Lung microvascular endothelial cell (primary cell): ENCODE results near the gene CADM1. TPM values are rescaled to one million over a fixed set of nuclear protein-coding genes. Genes with fewer than 3 reads are reported as not detected.
"Not testable (repeated sequence)": the region's sequence is repeated elsewhere in the genome, so short reads cannot be mapped to it uniquely, and the experiment has no call there.

ENCODE experiments used
- DNase-seq, 2 donors: peaks; one replicate each; pipeline versions ENCODE4 v3.0.0 to v3.0.0-alpha.2; 2010; ENCODE audit warnings: low read depth in 2 of 2
- total RNA-seq: library from RNA; depleted of rRNA; stranded (reverse); fragments of >200 nt; gene quantifications from 2 replicates; pipeline ENCODE4 v1.2.1, GENCODE V29; 2014

CADM1 gene
- total RNA-seq, 1 donor from 2014 or later, result 0.40 TPM

DNA sequence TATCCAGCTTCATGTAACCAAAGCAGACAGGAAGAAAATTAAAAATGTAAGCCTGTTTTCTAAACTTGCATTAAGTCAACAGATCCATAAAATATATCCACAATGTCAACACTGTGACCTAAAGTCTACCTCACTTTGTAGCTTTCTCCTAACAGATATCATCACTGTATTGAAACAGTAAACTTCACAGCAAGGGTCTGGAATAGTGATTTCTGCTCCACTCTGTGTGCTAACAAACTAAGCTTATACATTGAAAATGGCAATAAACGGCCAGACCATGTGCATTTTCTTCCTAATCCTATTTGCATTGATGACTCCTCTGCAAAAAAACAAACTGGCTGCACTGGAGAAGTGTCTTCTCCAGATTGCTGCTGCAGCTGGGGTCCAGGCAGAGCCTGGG lies 26.8 kb downstream of the CADM1 start:
- DNase-seq, result no peak

DNA sequence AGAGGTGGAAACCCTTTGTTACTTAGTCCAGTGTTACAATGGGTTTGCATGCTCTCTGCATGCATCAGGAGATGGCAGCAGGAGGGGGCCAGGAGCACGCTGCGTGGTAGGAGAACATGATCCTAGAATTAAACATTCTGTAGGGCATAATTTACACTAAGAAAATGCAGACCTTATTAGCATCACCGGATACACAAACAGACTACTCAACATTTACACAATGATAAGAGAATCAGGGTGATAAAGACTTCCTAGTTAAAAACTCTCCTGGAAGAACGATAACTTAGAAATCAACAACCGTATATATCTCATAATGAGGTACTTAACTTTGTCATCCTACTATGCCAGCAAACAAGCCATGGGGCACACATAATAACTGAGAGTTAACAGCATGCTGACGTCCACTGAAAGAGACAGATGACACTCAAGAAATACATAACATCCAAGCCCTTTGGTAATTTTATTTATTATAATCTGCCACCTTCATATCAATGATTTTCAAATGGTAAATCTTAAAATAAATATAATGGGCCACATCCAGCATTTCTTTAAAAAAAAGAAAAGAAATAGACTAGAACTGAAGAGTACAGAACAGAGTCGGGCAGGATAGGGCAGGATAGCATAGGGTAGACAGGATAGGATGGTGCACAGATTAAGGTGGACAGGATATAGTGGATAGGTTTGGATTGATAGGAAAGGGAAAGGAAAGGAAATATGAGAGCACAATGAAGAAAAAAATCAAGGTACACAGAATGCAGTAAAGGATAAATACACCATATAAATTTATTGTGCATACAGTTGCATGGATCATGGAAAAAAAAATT lies 27.5 kb downstream of the CADM1 start:
- no peak for DNase-seq

GRCh38 chr11:115475564-115475963 lies 28.7 kb downstream of the CADM1 start:
- DNase-seq, result no peak

GRCh38 chr11:115474306-115474705 lies 29.9 kb downstream of the CADM1 start:
- DNase-seq, result not testable (repeated sequence)

DNA sequence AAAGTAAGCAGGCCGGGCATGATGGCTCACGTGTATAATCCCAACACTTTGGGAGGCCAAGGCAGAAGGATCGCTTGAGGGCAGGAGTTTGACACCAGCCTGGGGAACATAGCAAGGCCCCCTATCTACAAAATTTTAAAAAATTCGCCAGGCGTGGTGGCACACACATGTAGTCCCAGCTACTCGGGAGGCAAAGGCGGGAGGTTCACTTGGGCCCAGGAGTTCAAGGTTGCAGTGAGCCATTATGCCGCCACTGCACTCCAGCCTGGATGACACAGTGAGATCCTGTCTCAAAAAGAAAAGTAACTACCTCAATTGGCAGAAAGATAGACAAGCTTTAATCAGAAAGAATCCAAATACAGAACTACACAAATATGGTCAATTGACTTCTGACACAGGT lies 31.0 kb downstream of the CADM1 start:
- no peak for DNase-seq

- DNase-seq, result no peak
These were observed 32.8 kb downstream of the CADM1 start for GRCh38 chr11:115471367-115471766.

DNA sequence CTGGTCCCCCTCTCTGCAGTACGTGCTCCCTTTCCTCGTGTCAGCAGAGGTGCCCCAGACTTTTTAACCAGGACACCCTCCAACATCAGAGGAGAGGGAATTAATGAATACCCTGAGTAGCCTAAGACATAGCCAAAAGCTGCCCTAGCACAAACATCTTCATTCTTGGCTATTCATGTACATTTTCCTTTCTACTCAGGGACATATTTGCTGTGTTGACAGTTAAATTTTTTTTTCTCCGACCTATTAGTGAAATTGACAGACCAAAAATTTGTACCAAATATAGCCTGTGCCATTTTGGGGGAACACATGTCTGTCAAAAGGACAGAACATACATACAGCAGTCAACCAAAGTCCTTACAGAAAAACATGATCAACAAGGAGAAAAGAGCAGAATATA lies 33.3 kb downstream of the CADM1 start:
- DNase-seq, result no peak

DNA sequence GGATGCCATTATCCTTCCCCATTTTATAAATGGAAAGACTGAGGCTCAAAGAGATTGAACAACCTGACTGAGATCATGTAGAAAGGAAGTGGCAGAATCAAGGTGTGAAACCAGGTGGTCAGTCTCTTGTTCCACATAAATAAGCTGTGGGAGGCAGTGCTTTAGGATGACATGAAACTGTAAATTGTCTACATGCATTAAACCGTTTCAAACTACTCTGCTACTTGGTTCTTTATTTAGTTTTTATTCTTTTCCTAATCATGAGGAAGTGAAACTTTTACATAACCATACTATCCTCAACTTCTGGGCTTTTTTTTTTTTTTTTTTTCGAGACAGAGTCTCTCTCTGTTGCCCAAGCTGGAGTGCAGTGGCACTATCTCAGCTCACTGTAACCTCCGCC lies 34.9 kb downstream of the CADM1 start:
- DNase-seq, result no peak

DNA sequence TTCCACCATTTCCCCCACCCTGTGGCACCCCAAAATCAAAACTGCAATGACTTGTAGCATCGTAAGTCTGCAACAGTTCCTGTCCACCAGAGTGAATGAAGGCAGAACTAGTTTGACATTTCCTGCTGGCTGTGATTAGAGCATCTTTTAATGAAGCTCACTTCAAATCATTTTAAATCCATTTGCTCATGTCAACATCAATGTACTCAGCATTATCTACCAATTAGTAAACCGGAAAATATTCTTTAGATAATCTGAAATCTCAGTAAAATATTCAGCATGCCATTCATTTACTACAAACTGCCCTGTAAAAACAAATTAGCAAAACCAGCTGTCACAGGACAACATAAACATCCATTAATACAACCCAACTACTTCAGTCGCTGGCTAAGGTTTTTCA lies 38.1 kb downstream of the CADM1 start:
- no peak for DNase-seq

DNA sequence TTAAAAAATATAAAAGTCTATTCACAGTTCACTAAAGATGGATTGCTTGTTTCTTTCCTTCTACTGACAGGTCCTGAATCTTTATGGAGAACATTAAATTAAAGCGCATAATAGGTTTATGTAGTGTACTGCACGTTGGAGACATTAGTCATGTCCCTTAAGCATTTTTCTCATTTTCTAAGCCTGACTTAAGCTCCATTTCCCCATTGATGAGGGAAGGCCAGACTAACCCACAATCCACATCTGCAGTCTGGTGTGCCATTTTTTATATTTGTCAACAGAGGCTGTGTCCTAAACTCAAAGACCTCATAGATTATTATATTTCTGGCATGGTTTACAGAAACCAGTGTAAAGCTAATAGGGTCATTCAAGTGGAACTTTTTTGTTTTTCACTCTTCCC lies 39.9 kb downstream of the CADM1 start:
- no peak for DNase-seq

GRCh38 chr11:115463606-115464005 lies 40.6 kb downstream of the CADM1 start:
- DNase-seq, result no peak

DNA sequence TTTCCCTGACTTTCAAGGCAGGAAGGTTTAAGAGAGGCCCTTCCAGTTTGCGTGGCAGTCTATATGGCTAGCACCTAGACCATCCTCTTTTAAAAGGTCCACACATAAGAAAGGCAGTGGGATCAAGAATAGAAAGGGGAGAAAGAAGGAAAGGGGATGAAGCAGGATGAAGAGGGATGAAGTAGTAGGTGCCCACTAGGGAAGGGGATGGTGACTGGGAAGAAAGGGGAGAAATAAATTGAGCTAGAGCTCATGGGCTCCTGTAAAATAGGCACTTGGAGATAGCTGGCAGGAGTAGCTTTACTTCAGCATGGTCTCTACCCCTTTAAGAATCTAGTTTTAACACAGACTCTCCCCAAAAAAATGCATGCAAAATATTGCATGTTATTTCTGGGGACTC lies 41.5 kb downstream of the CADM1 start:
- no peak for DNase-seq

GRCh38 chr11:115462004-115462541 lies 42.1 kb downstream of the CADM1 start:
- no peak for DNase-seq

- no peak for DNase-seq
These were observed 43.7 kb downstream of the CADM1 start for GRCh38 chr11:115460512-115460911.

GRCh38 chr11:115459563-115459962 lies 44.7 kb downstream of the CADM1 start:
- DNase-seq, result no peak

DNA sequence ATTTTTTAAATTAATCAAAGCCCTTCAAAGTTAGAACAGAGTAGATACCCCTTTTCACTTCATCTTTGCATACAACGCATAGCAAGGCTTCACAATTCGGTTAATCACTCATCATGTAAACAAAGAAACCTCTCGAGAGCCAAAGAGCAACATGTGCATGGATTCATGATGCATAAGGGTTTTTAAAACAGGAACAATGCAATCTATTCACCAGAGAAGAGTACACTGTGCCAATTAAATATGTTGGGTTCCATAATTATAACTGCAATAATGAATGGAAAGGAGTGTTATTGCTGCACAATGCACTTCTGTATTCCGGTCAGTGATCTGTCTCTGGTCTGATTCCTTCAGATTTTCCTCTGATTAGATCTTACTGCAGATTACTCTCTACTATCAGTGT lies 45.3 kb downstream of the CADM1 start:
- no peak for DNase-seq

DNA sequence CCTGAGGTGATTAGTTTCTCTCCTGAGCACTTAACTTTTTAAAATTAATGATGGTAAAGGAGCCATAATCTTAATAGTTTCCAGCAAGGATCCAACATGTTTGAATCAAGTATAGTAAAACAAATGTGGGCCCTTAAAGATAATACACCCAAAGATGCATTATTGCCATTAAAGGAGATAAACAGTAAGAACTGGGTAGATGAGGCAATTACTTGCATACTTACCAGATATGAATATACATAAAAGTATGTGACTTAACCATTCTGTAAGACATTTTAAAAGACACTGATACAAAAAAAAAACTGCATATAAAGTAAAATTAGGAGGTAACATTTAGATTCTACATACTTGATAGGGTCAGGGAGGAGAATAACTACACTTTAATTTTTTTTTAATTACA lies 48.2 kb downstream of the CADM1 start:
- DNase-seq, result no peak

- no peak for DNase-seq
These were observed 48.6 kb downstream of the CADM1 start for GRCh38 chr11:115455613-115456012.

DNA sequence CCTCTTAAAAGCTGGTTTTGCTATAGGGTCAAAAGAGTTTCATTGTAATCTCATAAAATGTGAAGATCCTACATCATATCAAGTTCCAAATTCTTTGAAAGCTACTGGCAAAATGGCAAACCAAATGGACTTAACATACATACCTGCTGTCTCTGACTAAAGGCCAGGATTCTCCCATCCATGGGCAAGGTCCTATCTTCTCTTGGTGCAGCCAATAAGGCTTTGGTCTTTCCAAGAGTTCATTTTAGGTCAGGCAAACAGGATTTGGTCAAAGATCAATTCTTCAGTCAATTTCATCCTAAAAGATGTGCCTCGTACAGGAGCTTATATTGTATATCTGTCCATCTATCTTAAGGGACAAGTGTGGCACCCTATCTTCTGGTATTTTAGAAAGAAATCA lies 49.7 kb downstream of the CADM1 start:
- DNase-seq, result no peak

GRCh38 chr11:115453693-115454490 lies 50.3 kb downstream of the CADM1 start:
- DNase-seq, result no peak

GRCh38 chr11:115452241-115452640 lies 52.0 kb downstream of the CADM1 start:
- DNase-seq, result no peak

GRCh38 chr11:115450519-115450918 lies 53.7 kb downstream of the CADM1 start:
- no peak for DNase-seq
